Osteocyte (in vitro differentiated cells): ENCODE results near the gene ASMT. TPM values are rescaled to one million over a fixed set of nuclear protein-coding genes. Genes with fewer than 3 reads are reported as not detected.

ENCODE experiments used
- DNase-seq: peaks from one replicate; pipeline ENCODE4 v3.0.0; 2021; ENCODE audit warnings: mixed read lengths; ENCODE audit not compliant: unreplicated experiment; ENCODE audit errors: extremely low spot score
- H3K27ac Mint-ChIP-seq: one replicate; pipeline ENCODE4 v1.8.0; 2021; ENCODE audit warnings: mild to moderate bottlenecking, mixed read lengths; ENCODE audit not compliant: unreplicated experiment
- H3K27me3 Mint-ChIP-seq: one replicate; pipeline ENCODE4 v1.8.0; 2021; ENCODE audit warnings: mixed read lengths; ENCODE audit not compliant: unreplicated experiment
- H3K36me3 Mint-ChIP-seq: one replicate; pipeline ENCODE4 v1.8.0; 2021; ENCODE audit warnings: mixed read lengths; ENCODE audit not compliant: unreplicated experiment
- H3K4me1 Mint-ChIP-seq: one replicate; pipeline ENCODE4 v1.8.0; 2021; ENCODE audit warnings: mixed read lengths; ENCODE audit not compliant: unreplicated experiment
- H3K4me3 Mint-ChIP-seq: one replicate; pipeline ENCODE4 v1.8.0; 2021; ENCODE audit warnings: mild to moderate bottlenecking, moderate library complexity, mixed read lengths; ENCODE audit not compliant: unreplicated experiment
- H3K9me3 Mint-ChIP-seq: one replicate; pipeline ENCODE4 v1.8.0; 2021; ENCODE audit warnings: mixed read lengths; ENCODE audit not compliant: unreplicated experiment
- total RNA-seq: library from RNA; stranded (reverse); gene quantifications from 2 replicates; pipeline ENCODE4 v1.2.1, GENCODE V29; 2021
- TF ChIP-seq, protein P1 (sequence below): fragments of 200-600 bp; sonication (generic); IDR thresholded peaks from 2 replicates; pipeline ENCODE4 v1.5.0; 2021; ENCODE audit warnings: antibody characterized with exemption, mild to moderate bottlenecking, moderate library complexity

ASMT gene
- total RNA-seq, 1 donor from 2014 or later: not detected

DNA sequence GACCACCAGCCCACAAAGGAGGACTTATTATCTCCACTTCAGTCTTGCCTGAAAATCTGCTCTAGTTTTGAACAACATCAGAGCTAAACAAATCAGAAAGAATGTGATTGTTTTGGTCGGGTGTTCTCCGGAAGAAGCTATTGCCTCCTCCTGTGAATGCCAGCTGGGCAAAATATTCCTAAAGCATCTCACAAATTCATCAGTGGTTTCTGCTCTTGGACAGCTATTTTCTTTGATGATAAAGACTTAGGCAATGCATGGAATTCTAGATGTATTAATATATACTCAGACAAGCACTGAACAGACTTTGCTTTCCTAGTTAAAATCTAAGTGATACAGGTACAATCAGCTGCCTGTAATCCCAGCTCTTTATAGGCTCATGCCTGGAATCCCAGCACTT, 71.8 kb downstream of the ASMT start:
- Mint-ChIP-seq H3K27me3 (peaks cover 11% of the 10 kb centered on the region), H3K9me3 (peaks cover 5% of the 10 kb centered on the region), H3K27ac (no peak overlapping the region), H3K4me1 (peaks cover 20% of the 10 kb centered on the region), H3K36me3 (no peaks in the 10 kb centered on the region), H3K4me3 (no peak overlapping the region)
- no peak for DNase-seq
- TF ChIP-seq, protein P1, sequence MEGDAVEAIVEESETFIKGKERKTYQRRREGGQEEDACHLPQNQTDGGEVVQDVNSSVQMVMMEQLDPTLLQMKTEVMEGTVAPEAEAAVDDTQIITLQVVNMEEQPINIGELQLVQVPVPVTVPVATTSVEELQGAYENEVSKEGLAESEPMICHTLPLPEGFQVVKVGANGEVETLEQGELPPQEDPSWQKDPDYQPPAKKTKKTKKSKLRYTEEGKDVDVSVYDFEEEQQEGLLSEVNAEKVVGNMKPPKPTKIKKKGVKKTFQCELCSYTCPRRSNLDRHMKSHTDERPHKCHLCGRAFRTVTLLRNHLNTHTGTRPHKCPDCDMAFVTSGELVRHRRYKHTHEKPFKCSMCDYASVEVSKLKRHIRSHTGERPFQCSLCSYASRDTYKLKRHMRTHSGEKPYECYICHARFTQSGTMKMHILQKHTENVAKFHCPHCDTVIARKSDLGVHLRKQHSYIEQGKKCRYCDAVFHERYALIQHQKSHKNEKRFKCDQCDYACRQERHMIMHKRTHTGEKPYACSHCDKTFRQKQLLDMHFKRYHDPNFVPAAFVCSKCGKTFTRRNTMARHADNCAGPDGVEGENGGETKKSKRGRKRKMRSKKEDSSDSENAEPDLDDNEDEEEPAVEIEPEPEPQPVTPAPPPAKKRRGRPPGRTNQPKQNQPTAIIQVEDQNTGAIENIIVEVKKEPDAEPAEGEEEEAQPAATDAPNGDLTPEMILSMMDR: no peak

Other genes with a start within 250 kb of the ASMT start
- gene SLC25A6, start 222.9 kb upstream of the ASMT start, total RNA-seq: 394 and 402 TPM in 2 replicates
- 33.3 and 35.9 TPM in 2 replicates for gene ASMTL, start 162.2 kb upstream of the ASMT start, total RNA-seq
- gene P2RY8, start 77.9 kb upstream of the ASMT start, total RNA-seq: not detected in 2 replicates
- 43.6 and 48.7 TPM in 2 replicates for gene AKAP17A, start 23.5 kb upstream of the ASMT start, total RNA-seq